H9 (cell line): ENCODE measurements around the gene LRCH1. TPM values are rescaled to one million over a fixed set of nuclear protein-coding genes. Genes with fewer than 3 reads are reported as not detected.

Experiments used
- DNase-seq: peaks from one replicate; pipeline ENCODE4 v3.0.0-alpha.2; 2017
- H2AFZ ChIP-seq: one replicate; pipeline ENCODE4 v1.6.1; 2013; ENCODE audit warnings: mild to moderate bottlenecking, low read length, control low read depth, moderate library complexity
- H2AK5ac ChIP-seq: 2 replicates; pipeline ENCODE4 v1.6.1; 2013; ENCODE audit warnings: low read length, control low read depth, mixed read lengths; ENCODE audit not compliant: insufficient read length
- H2BK120ac ChIP-seq: one replicate; pipeline ENCODE4 v1.6.1; 2013; ENCODE audit warnings: low read depth, mild to moderate bottlenecking, low read length, control low read depth, inconsistent platforms; ENCODE audit not compliant: poor library complexity, severe bottlenecking
- H2BK12ac ChIP-seq: 2 replicates; pipeline ENCODE4 v1.6.1; 2013; ENCODE audit warnings: low read length, control low read depth, mixed read lengths, low read depth; ENCODE audit not compliant: insufficient read length
- H2BK15ac ChIP-seq: 2 replicates; pipeline ENCODE4 v1.6.1; 2013; ENCODE audit warnings: low read depth, low read length, control low read depth
- H2BK20ac ChIP-seq: one replicate; pipeline ENCODE4 v1.6.1; 2013; ENCODE audit warnings: low read depth, mild to moderate bottlenecking, low read length, control low read depth, inconsistent platforms; ENCODE audit not compliant: poor library complexity, severe bottlenecking
- H2BK5ac ChIP-seq: 2 replicates; pipeline ENCODE4 v1.6.1; 2013; ENCODE audit warnings: low read length, control low read depth, mixed read lengths; ENCODE audit not compliant: insufficient read length
- H3K14ac ChIP-seq: 2 replicates; pipeline ENCODE4 v1.6.1; 2013; ENCODE audit warnings: low read length, control low read depth; ENCODE audit not compliant: insufficient read depth
- H3K18ac ChIP-seq: 2 replicates; pipeline ENCODE4 v1.6.1; 2013; ENCODE audit warnings: low read depth, mild to moderate bottlenecking, mixed read lengths, low read length, control low read depth; ENCODE audit not compliant: insufficient read length
- H3K23ac ChIP-seq: 2 replicates; pipeline ENCODE4 v1.6.1; 2013; ENCODE audit warnings: low read length, control low read depth, mixed read lengths, low read depth; ENCODE audit not compliant: insufficient read length
- H3K23me2 ChIP-seq: 2 replicates; pipeline ENCODE4 v1.6.1; 2013; ENCODE audit warnings: low read depth, mild to moderate bottlenecking, mixed read lengths, low read length, control low read depth; ENCODE audit not compliant: insufficient read length, poor library complexity, severe bottlenecking
- H3K27ac ChIP-seq: 2 replicates; pipeline ENCODE4 v1.5.1; 2013; ENCODE audit warnings: low read length, control low read depth, mixed read lengths, low read depth; ENCODE audit not compliant: insufficient read length
- H3K27me3 ChIP-seq: 2 replicates; pipeline ENCODE4 v1.6.1; 2013; ENCODE audit warnings: low read length, control low read depth, inconsistent platforms; ENCODE audit not compliant: insufficient read depth
- H3K4ac ChIP-seq: 2 replicates; pipeline ENCODE4 v1.6.1; 2013; ENCODE audit warnings: low read depth, mild to moderate bottlenecking, control low read depth, inconsistent platforms, low read length, moderate library complexity
- H3K4me1 ChIP-seq: 2 replicates; pipeline ENCODE4 v1.6.1; 2013; ENCODE audit warnings: low read length, control low read depth, inconsistent platforms; ENCODE audit not compliant: insufficient read depth
- H3K4me2 ChIP-seq: 2 replicates; pipeline ENCODE4 v1.6.1; 2013; ENCODE audit warnings: low read length, control low read depth, mixed read lengths; ENCODE audit not compliant: insufficient read length, insufficient read depth
- H3K56ac ChIP-seq: 2 replicates; pipeline ENCODE4 v1.6.1; 2013; ENCODE audit warnings: low read depth, mild to moderate bottlenecking, mixed read lengths, low read length, control low read depth; ENCODE audit not compliant: insufficient read length
- H3K79me1 ChIP-seq: 2 replicates; pipeline ENCODE4 v1.6.1; 2013; ENCODE audit warnings: low read depth, mild to moderate bottlenecking, moderate library complexity, low read length, control low read depth, inconsistent platforms; ENCODE audit not compliant: insufficient read depth, poor library complexity, severe bottlenecking
- H3K79me2 ChIP-seq: 2 replicates; pipeline ENCODE4 v1.6.1; 2013; ENCODE audit warnings: low read length, control low read depth, inconsistent platforms; ENCODE audit not compliant: insufficient read depth
- H3K9ac ChIP-seq: 2 replicates; pipeline ENCODE4 v1.6.1; 2013; ENCODE audit warnings: low read length, control low read depth, mixed read lengths; ENCODE audit not compliant: insufficient read length; ENCODE audit errors: extremely low read depth
- H3K9me3 ChIP-seq: one replicate; pipeline ENCODE4 v1.6.1; 2013; ENCODE audit warnings: low read depth, low read length, inconsistent platforms; ENCODE audit not compliant: control insufficient read depth
- H3T11ph ChIP-seq: one replicate; pipeline ENCODE4 v1.6.1; 2013; ENCODE audit warnings: mild to moderate bottlenecking, low read length, control low read depth, inconsistent platforms
- H4K20me1 ChIP-seq: one replicate; pipeline ENCODE4 v1.6.1; 2013; ENCODE audit not compliant: control insufficient read depth, insufficient read length, insufficient read depth
- H4K5ac ChIP-seq: 2 replicates; pipeline ENCODE4 v1.6.1; 2013; ENCODE audit warnings: low read depth, mild to moderate bottlenecking, mixed read lengths, low read length, control low read depth; ENCODE audit not compliant: insufficient read length
- H4K8ac ChIP-seq: replicated peaks from 2 replicates; pipeline ENCODE4 v1.6.1; 2013; ENCODE audit warnings: low read length, control low read depth, mixed read lengths, low read depth; ENCODE audit not compliant: insufficient read length
- H4K91ac ChIP-seq: 2 replicates; pipeline ENCODE4 v1.6.1; 2013; ENCODE audit warnings: low read depth, mild to moderate bottlenecking, moderate library complexity, mixed read lengths, low read length, control low read depth; ENCODE audit not compliant: insufficient read length
- H3K27ac Mint-ChIP-seq, 3 experiments: 2 replicates in 2 of 3; 3 replicates in 1 of 3; pipeline ENCODE4 v1.8.0; 2020 to 2021; ENCODE audit warnings: mixed read lengths in 3 of 3, mild to moderate bottlenecking in 1 of 3, moderate library complexity in 1 of 3
- H3K27me3 Mint-ChIP-seq: 2 replicates; pipeline ENCODE4 v1.8.0; 2021; ENCODE audit warnings: low read depth, mild to moderate bottlenecking, moderate library complexity, mixed read lengths
- H3K36me3 Mint-ChIP-seq, 3 experiments: 2 replicates in 2 of 3; 3 replicates in 1 of 3; pipeline ENCODE4 v1.8.0; 2020 to 2021; ENCODE audit warnings: low read depth in 3 of 3, mixed read lengths in 3 of 3; ENCODE audit not compliant: insufficient read depth in 1 of 3
- H3K4me1 Mint-ChIP-seq, 2 experiments: 2 replicates each; pipeline ENCODE4 v1.8.0; 2020; ENCODE audit warnings: mixed read lengths in 2 of 2
- H3K4me3 Mint-ChIP-seq, 2 experiments: 2 replicates in 1 of 2; 3 replicates in 1 of 2; pipeline ENCODE4 v1.8.0; 2020 to 2021; ENCODE audit warnings: mild to moderate bottlenecking in 2 of 2, mixed read lengths in 2 of 2, moderate library complexity in 1 of 2
- H3K9me3 Mint-ChIP-seq, 2 experiments: 2 replicates in 1 of 2; 3 replicates in 1 of 2; pipeline ENCODE4 v1.8.0; 2020; ENCODE audit warnings: mild to moderate bottlenecking in 2 of 2, mixed read lengths in 2 of 2, moderate library complexity in 1 of 2
- CTCF ChIP-seq: fragments of 200-600 bp; sonication (generic); conservative IDR thresholded peaks from 3 replicates; pipeline ENCODE4 v1.8.0; 2021; ENCODE audit warnings: antibody characterized with exemption, mild to moderate bottlenecking
- WGBS: extraction: QIAGEN DNeasy Blood & Tissue Kit; methylation state at CpG from one replicate; pipeline ENCODE4 v1.1.7; 2013; ENCODE audit warnings: missing lambda C conversion rate, low lambda C conversion rate, mixed read lengths; ENCODE audit not compliant: insufficient read length; ENCODE audit errors: extremely low coverage; 5-methylcytosine and 5-hydroxymethylcytosine counted together
- total RNA-seq: library from RNA; stranded (reverse); gene quantifications from 2 replicates; pipeline ENCODE4 v1.2.1, GENCODE V29; 2021

Gene LRCH1
- total RNA-seq, 1 experiment from 2014 or later, result 8.0 TPM

DNA sequence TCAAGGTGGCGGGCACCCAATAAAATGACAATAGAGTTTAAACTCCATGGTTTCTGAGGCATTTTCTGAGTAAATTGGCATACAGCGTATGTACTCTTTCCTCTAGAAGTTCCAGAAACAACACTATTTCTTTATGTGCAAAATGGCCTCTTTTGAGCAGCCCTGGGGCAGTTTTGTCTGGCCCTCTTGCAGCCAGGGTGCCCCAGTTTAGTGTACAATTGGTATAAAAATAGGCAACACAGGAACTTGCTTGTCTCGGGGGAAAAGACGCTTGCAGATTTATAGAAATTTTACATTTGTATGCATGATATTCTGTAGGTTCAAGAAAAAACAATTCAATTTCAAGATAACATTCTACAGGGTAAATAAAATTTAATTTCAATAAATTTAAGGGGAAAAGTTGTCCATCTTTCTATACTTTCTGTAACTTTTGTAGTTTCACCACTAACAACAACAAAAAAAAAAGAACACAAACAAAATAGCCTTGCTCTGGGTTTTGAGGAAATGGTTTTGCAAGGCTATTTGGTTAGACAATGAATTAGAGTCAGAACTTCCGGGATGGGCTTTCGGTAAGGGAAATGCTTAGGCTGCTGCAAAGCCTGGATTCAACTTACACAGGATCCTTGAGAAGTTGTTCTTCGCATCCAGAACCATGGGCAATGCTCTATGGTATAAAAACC, 45.3 kb downstream of the LRCH1 start:
- Histone ChIP-seq H2AFZ (no peak overlapping the region), H3K9ac (no peak overlapping the region), H2AK5ac (no peak overlapping the region), H3K18ac (no peak overlapping the region), H4K20me1 (no peaks in the 10 kb centered on the region), H2BK120ac (no peak overlapping the region), H4K91ac (no peak overlapping the region), H3K27me3 (no peaks in the 10 kb centered on the region), H2BK5ac (no peak overlapping the region), H3K23me2 (no peaks in the 10 kb centered on the region), H3K4me1 (0 out of 2 replicates have a peak, but pooled peaks cover 1% of the 10 kb centered on the region), H3K9me3 (no peaks in the 10 kb centered on the region), H3K79me1 (no peaks in the 10 kb centered on the region), H2BK15ac (no peak overlapping the region), H3K27ac (no peak overlapping the region), H3K56ac (no peak overlapping the region), H3K79me2 (no peaks in the 10 kb centered on the region), H4K5ac (no peak overlapping the region), H4K8ac (no peak overlapping the region), H3T11ph (no peak overlapping the region), H3K4me2 (no peak overlapping the region), H3K4ac (no peak overlapping the region), H2BK20ac (no peak overlapping the region), H3K23ac (no peak overlapping the region), H3K14ac (no peak overlapping the region), H2BK12ac (no peak overlapping the region)
- Mint-ChIP-seq H3K9me3 (no peaks in the 10 kb centered on the region), H3K36me3 (peaks cover 0 to 6% (median 0%) of the 10 kb centered on the region in 3 experiments; a peak in 1 of 7 replicates), H3K27me3 (no peaks in the 10 kb centered on the region), H3K27ac (no peak overlapping the region), H3K4me1 (peaks cover 3 to 7% of the 10 kb centered on the region in 2 experiments; a peak in 3 of 4 replicates), H3K4me3 (no peak overlapping the region)
- whole genome bisulfite sequencing, result no CpG with 5 or more reads among the region's 7 CpGs
- no peak for TF ChIP-seq CTCF
- no peak for DNase-seq
